ENCODE results near the gene SRMS.

Gene SRMS

DNA sequence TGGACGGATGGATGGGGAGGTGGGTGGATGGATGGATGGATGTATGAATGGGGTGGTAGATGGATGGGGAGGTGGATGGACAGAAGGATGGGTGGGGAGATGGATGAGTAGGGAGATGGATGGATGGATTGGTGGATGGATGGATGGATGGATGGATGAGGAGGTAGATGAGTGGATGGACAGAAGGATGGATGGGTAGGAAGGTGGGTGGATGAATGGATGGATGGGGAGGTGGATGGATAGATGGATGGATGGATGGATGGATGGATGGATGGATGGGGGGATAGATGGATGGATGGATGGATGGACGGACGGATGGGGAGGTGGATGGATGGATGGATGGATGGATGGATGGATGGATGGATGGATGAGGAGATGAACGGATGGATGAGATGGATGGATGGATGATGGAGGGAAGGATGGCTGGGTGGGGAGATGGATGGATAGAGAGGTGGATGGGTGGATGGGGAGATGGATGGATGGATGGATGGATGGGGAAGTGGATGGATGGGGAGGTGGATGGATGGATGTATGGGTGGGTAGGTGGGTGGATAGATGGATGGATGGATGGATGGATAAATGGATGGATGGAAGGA lies 55.8 kb downstream of the SRMS start:
- Histone ChIP-seq H2AFZ (ENCODE audit: low read depth, low read length, severe bottlenecking) (no peak overlapping the region), H3K4me3 (ENCODE audit: insufficient read depth, low read length, poor library complexity, severe bottlenecking) (no peak overlapping the region), H3K27me3 (ENCODE audit: low read length) (no peaks in the 10 kb centered on the region), H3K9me3 (ENCODE audit: insufficient read depth, low read length) (no peaks in the 10 kb centered on the region), H3K79me2 (ENCODE audit: insufficient read depth, low read length) (no peaks in the 10 kb centered on the region), H3K4me2 (ENCODE audit: low read depth, low read length, poor library complexity, severe bottlenecking) (no peak overlapping the region), H3K9ac (ENCODE audit: low read length) (no peak overlapping the region), H3K36me3 (ENCODE audit: low read length) (no peaks in the 10 kb centered on the region), H3F3A (ENCODE audit: insufficient read depth) (no peaks in the 10 kb centered on the region), H4K20me1 (ENCODE audit: low read depth, low read length) (no peaks in the 10 kb centered on the region), H3K9me2 (replicated peaks; ENCODE audit: insufficient read depth, low read length) (no peaks in the 10 kb centered on the region), H3K27ac (ENCODE audit: low read depth, low read length) (no peak overlapping the region)
- TF ChIP-seq EZH2phosphoT487 (conservative IDR thresholded peaks at IDR 0.05; ENCODE audit: low read length) = no peak
- TF ChIP-seq, protein P1, sequence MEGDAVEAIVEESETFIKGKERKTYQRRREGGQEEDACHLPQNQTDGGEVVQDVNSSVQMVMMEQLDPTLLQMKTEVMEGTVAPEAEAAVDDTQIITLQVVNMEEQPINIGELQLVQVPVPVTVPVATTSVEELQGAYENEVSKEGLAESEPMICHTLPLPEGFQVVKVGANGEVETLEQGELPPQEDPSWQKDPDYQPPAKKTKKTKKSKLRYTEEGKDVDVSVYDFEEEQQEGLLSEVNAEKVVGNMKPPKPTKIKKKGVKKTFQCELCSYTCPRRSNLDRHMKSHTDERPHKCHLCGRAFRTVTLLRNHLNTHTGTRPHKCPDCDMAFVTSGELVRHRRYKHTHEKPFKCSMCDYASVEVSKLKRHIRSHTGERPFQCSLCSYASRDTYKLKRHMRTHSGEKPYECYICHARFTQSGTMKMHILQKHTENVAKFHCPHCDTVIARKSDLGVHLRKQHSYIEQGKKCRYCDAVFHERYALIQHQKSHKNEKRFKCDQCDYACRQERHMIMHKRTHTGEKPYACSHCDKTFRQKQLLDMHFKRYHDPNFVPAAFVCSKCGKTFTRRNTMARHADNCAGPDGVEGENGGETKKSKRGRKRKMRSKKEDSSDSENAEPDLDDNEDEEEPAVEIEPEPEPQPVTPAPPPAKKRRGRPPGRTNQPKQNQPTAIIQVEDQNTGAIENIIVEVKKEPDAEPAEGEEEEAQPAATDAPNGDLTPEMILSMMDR (IDR thresholded peaks at IDR 0.05; ENCODE audit: insufficient read depth, low read length, poor library complexity, severe bottlenecking) = no peak

DNA sequence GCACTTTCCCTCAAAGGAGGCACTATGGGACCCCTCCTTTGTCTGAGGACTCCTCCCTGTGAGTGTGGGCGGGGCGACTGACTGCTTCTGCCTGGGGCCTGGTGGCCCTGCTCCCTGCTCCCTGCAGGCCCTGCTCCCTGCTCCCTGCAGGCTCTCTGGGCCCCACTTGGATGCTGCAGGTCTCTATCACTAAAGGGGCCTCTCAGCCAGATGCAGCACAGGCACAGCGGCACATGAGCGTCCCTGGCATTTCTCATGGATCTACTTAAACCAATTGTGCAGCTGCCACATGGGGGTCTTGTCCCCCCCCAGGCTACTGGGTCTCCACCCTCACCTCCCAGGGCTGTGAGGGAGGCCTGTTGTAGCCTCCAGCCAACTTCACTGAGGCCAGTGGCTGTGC lies 56.5 kb downstream of the SRMS start:
- no peak for TF ChIP-seq EZH2phosphoT487 (conservative IDR thresholded peaks at IDR 0.05; ENCODE audit: low read length)
- TF ChIP-seq, protein P1 (IDR thresholded peaks at IDR 0.05; ENCODE audit: insufficient read depth, low read length, poor library complexity, severe bottlenecking) = no peak
- H4K20me1 ChIP-seq (ENCODE audit: low read depth, low read length) = no peaks in the 10 kb centered on the region

More for the DNA sequence above, 56.5 kb downstream of the SRMS start:
- H3K36me3 ChIP-seq (ENCODE audit: low read length) = no peaks in the 10 kb centered on the region
- H3K9me2 ChIP-seq (replicated peaks; ENCODE audit: insufficient read depth, low read length) = no peaks in the 10 kb centered on the region
- H3K9ac ChIP-seq (ENCODE audit: low read length) = no peak overlapping the region
- no peaks in the 10 kb centered on the region for H3K79me2 ChIP-seq (ENCODE audit: insufficient read depth, low read length)
- H3K4me3 ChIP-seq (ENCODE audit: insufficient read depth, low read length, poor library complexity, severe bottlenecking) = no peak overlapping the region
- no peak overlapping the region for H3K27ac ChIP-seq (ENCODE audit: low read depth, low read length)
- no peak overlapping the region for H3K4me2 ChIP-seq (ENCODE audit: low read depth, low read length, poor library complexity, severe bottlenecking)
- H3F3A ChIP-seq (ENCODE audit: insufficient read depth) = no peaks in the 10 kb centered on the region
- no peak overlapping the region for H2AFZ ChIP-seq (ENCODE audit: low read depth, low read length, severe bottlenecking)
- no peaks in the 10 kb centered on the region for H3K9me3 ChIP-seq (ENCODE audit: insufficient read depth, low read length)
- no peaks in the 10 kb centered on the region for H3K27me3 ChIP-seq (ENCODE audit: low read length)

Measured in SU-DHL-6 (cell line).